Transverse colon (tissue), 4 donors: Measurements from ENCODE around the gene MAFF. TPM values are rescaled to one million over a fixed set of nuclear protein-coding genes. Genes with fewer than 3 reads are reported as not detected.

Source experiments
- DNase-seq: peaks from one replicate; pipeline ENCODE4 v3.0.0-alpha.2; 2019
- H3K27ac ChIP-seq, 4 donors: fragments of 200-600 bp; sonication (generic); 2 replicates each; pipeline ENCODE4 v1.5.1; 2016 to 2018; ENCODE audit warnings: inconsistent platforms in 4 of 4
- H3K27me3 ChIP-seq: fragments of 200-600 bp; sonication (generic); 2 replicates; pipeline ENCODE4 v1.5.1; 2017; ENCODE audit warnings: inconsistent platforms
- H3K36me3 ChIP-seq, 4 donors: fragments of 200-600 bp; sonication (generic); 2 replicates each; pipeline ENCODE4 v1.5.1; 2017 to 2019; ENCODE audit warnings: inconsistent platforms in 4 of 4
- H3K4me1 ChIP-seq, 4 donors: fragments of 200-600 bp; sonication (generic); 2 replicates each; pipeline ENCODE4 v1.5.1; 2017 to 2020; ENCODE audit warnings: inconsistent platforms in 4 of 4
- H3K4me3 ChIP-seq, 4 donors: fragments of 200-600 bp; sonication (generic); 1 replicate in 1 of 4; 2 replicates in 3 of 4; pipeline versions ENCODE4 v1.5.1 to v1.6.1; 2017 to 2019; ENCODE audit warnings: inconsistent platforms in 4 of 4
- H3K9me3 ChIP-seq, 2 donors: fragments of 200-600 bp; sonication (generic); 2 replicates each; pipeline ENCODE4 v1.5.1; 2017 to 2019; ENCODE audit warnings: inconsistent platforms in 2 of 2
- EP300 ChIP-seq: sonication (generic); formaldehyde crosslinking; IDR thresholded peaks from one replicate; pipeline ENCODE4 v1.6.1; 2017; ENCODE audit warnings: antibody characterized with exemption, low read depth
- POLR2A ChIP-seq: fragments of 450-650 bp; IDR thresholded peaks from one replicate; pipeline ENCODE4 v1.6.1; 2016; ENCODE audit warnings: antibody characterized with exemption, mild to moderate bottlenecking, moderate library complexity
- POLR2AphosphoS5 ChIP-seq, 3 donors: sonication (generic); formaldehyde crosslinking; IDR thresholded peaks; one replicate each; pipeline ENCODE4 v1.6.1; 2016; ENCODE audit warnings: antibody characterized with exemption in 3 of 3
- WGBS, 2 donors: methylation state at CpG; one replicate each; pipeline ENCODE4 v1.1.5; 2018; ENCODE audit warnings: low coverage in 1 of 2; 5-methylcytosine and 5-hydroxymethylcytosine counted together
- in situ Hi-C, 4 donors: fragments of 200-750 bp; cut with MboI; loops; one replicate each; pipeline versions ENCODE4 v1.15.0 to v1.15.1; 2017; ENCODE audit warnings: low sequenced_read_pairs in 3 of 4, low pct_ligation_motif_present in 1 of 4, low pct_unique_long_range_greater_than_20kb in 1 of 4
- intact Hi-C: fragments of 100-400 bp; cut with DNase I; formaldehyde crosslinking; loops from one replicate; pipeline ENCODE4 v1.15.1; 2023; ENCODE audit warnings: low total_unique reads
- total RNA-seq, 4 donors: library from RNA; depleted of rRNA; stranded (reverse); fragments of >200 nt; gene quantifications; one replicate each; pipeline ENCODE4 v1.1.0, GENCODE V29; 2016
- TF ChIP-seq, protein P1 (sequence below), 5 experiments: fragments of 200-600 bp in 3 of 5; fragments of 450-650 bp in 2 of 5; sonication (generic) in 3 of 5; IDR thresholded peaks; 1 replicate in 2 of 5; 2 replicates in 3 of 5; pipeline ENCODE4 v1.5.1; 2016 to 2017; ENCODE audit warnings: antibody characterized with exemption in 5 of 5, inconsistent platforms in 3 of 5, mild to moderate bottlenecking in 2 of 5, moderate library complexity in 1 of 5

Gene MAFF
- total RNA-seq, 4 donors from 2014 or later = 3.8 to 30.3 (median 22.0) TPM

DNA sequence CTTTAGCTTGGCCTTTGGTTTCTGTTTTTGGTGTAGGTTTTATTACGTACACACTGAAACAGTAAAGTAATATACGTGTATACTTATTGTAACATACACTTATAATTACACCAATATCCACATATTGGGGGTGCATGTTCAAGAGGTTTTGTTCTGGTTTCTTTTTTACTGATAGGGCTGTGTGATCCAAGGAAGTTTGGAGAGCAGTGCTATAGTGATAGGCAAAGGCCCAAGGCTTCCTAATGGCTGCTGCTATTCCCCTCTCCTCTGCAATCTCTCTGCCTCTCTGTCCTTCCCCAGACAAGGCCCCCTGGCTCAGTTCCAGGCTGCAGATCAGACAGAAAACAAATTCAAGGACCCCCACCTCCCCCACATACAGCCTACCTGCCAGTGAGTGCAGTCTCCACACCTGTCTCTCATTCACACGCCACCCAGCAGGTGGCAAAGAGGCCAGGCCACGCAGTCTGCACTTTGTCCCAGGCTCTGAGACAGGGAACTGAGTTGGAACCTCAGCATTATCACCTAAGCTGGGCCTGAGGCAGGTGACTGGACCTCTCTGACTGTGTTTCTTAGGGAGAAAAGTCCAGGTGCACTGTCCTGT, 56.0 kb downstream of the MAFF start:
- peak overlapping the region in 2 of 4 donors; percentile 3 to 38 for H3K4me3 ChIP-seq
- peaks cover 27 to 63% (median 56%) of the 10 kb centered on the region in 4 donors for H3K4me1 ChIP-seq
- TF ChIP-seq EP300 = no peak
- TF ChIP-seq, protein P1, sequence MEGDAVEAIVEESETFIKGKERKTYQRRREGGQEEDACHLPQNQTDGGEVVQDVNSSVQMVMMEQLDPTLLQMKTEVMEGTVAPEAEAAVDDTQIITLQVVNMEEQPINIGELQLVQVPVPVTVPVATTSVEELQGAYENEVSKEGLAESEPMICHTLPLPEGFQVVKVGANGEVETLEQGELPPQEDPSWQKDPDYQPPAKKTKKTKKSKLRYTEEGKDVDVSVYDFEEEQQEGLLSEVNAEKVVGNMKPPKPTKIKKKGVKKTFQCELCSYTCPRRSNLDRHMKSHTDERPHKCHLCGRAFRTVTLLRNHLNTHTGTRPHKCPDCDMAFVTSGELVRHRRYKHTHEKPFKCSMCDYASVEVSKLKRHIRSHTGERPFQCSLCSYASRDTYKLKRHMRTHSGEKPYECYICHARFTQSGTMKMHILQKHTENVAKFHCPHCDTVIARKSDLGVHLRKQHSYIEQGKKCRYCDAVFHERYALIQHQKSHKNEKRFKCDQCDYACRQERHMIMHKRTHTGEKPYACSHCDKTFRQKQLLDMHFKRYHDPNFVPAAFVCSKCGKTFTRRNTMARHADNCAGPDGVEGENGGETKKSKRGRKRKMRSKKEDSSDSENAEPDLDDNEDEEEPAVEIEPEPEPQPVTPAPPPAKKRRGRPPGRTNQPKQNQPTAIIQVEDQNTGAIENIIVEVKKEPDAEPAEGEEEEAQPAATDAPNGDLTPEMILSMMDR (IDR thresholded peaks at IDR 0.05) = peak in 4 of 5 experiments; percentile 23 to 66 (median 36)
- no peaks in the 10 kb centered on the region for H3K27me3 ChIP-seq
- 31 to 50% methylated on average over 2 to 4 of the region's 4 CpGs for WGBS, 2 donors
- in situ Hi-C loops (no loop called here), intact Hi-C loops (no loop called here)
- H3K9me3 ChIP-seq = no peaks in the 10 kb centered on the region
- peak overlapping the region; percentile 80 to 88 (median 88) for H3K27ac ChIP-seq
- H3K36me3 ChIP-seq = no peaks in the 10 kb centered on the region
- DNase-seq = peak; percentile 66

DNA sequence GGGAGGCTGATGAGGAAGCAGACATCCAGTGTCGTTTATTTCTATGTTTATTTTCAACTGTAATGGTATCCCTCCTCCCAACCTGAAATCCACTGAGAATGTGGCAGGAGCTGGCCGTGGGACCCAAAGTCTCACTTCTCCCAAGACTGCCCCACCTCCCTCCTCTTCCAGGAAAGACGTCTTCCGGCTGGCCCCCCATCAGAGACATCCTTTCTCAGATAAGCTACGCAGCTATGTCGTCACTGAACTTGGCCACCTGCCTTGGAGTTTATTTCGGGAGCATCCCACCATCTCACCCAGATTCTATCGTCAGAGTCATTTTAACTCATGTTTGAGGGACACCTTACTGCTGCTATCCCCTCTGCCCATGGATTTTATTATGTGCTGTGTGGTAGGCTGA, 57.1 kb downstream of the MAFF start:
- intact Hi-C loops = no loop called here
- Histone ChIP-seq H3K4me3 (no peak overlapping the region), H3K36me3 (no peaks in the 10 kb centered on the region), H3K27ac (peak overlapping the region; percentile 80 to 88 (median 88)), H3K9me3 (no peaks in the 10 kb centered on the region), H3K27me3 (no peaks in the 10 kb centered on the region), H3K4me1 (peaks cover 27 to 63% (median 57%) of the 10 kb centered on the region in 4 donors)
- in situ Hi-C loops = no loop called here
- no peak for DNase-seq
- TF ChIP-seq POLR2AphosphoS5 (IDR thresholded peaks at IDR 0.05) (no peak), POLR2A (no peak), EP300 (no peak)
- TF ChIP-seq, protein P1 (IDR thresholded peaks at IDR 0.05) = no peak
- 30 to 63% methylated on average over 4 to 8 of the region's 8 CpGs for WGBS, 2 donors

DNA sequence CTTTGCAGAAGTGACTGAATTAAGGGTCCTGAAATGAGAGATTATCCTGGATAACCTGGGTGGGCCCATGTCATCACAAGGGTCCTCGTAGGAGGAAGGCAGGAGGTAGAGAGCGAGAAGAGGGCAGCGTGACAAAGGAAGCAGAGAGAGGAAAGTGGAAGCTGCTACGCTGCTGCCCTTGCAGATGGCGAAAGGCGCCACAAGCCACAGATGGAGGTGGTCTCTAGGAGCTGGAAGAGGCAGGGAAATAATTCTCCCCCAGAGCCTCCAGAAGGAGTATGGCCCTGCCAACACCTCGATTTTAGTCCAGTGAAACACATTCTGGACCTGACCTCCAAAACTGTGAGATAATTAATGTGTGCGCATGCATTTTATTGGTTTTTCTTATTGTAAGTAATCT, 57.6 kb downstream of the MAFF start:
- intact Hi-C loops (no loop called here), in situ Hi-C loops (no loop called here)
- DNase-seq = no peak
- peaks cover 27 to 63% (median 57%) of the 10 kb centered on the region in 4 donors for H3K4me1 ChIP-seq
- H3K27me3 ChIP-seq = no peaks in the 10 kb centered on the region
- TF ChIP-seq POLR2AphosphoS5 (IDR thresholded peaks at IDR 0.05) (no peak), EP300 (no peak), POLR2A (no peak)
- TF ChIP-seq, protein P1 (IDR thresholded peaks at IDR 0.05) = no peak
- no peak overlapping the region for H3K4me3 ChIP-seq
- no peaks in the 10 kb centered on the region for H3K36me3 ChIP-seq
- H3K27ac ChIP-seq = peak overlapping the region; percentile 80 to 88 (median 88)
- no peaks in the 10 kb centered on the region for H3K9me3 ChIP-seq
- WGBS, 2 donors = 80 to 81% methylated on average over 4 to 8 of the region's 8 CpGs

DNA sequence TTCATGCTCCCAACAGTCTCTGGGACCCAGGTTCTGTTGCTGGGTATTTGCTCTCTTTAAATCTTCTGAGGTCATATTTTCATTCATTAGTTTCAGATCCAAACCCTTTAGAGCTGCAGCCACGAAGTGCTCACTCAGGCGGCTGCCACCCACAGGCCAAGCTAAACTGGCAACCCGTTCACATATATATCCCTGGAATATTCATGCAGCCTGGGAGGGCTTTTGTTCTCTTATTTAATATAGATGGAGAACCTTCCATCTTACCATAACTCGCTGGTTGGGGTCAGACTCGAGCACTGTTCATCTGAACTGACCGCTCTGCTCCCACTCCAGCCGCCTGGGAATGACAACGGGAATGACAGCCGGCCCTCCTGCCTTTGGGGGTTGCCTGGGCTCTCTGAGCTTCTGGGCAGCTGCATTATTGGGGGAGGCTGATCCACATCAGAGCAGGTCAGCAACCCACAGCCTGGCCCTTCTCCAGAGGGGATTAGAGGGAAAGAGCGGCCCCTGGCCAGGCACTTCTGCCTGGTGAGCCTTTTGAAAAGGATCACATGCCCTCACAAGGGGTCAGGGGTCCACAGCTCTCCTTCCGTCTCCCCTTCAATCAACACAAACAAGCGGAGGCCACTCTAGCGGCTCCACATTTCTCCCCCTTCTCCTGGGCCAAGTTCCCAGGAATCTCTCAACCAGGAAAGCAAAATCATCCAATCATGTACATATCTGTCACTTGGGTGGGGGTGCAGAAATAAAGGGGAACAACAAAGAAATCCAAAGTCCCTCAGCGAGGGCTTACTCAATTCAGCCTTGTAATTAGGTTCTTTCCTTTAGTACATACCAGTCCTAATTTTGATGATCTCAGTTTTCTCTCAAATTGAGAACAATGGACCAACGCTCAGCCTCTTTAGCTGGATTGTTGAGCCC, 59.2 kb downstream of the MAFF start:
- in situ Hi-C loops (loop anchor here in 2 of 4 donors (10.0 kb wide), 1 partner anchor 94 kb away; no protein-coding TSS in a partner anchor), intact Hi-C loops (loop anchor here (5.0 kb wide), 1 partner anchor 56 kb away; the partner anchor contains the start of gene CSNK1E)
- no peak overlapping the region for H3K4me3 ChIP-seq
- WGBS, 2 donors = 60 to 76% methylated on average over 5 to 15 of the region's 15 CpGs
- H3K36me3 ChIP-seq = no peaks in the 10 kb centered on the region
- H3K4me1 ChIP-seq = peaks cover 29 to 67% (median 60%) of the 10 kb centered on the region in 4 donors
- no peaks in the 10 kb centered on the region for H3K27me3 ChIP-seq
- H3K27ac ChIP-seq = peak overlapping the region; percentile 80 to 88 (median 88)
- H3K9me3 ChIP-seq = no peaks in the 10 kb centered on the region
- TF ChIP-seq, protein P1 (IDR thresholded peaks at IDR 0.05) = peak in 1 of 5 experiments; percentile 5
- TF ChIP-seq EP300 = no peak
- DNase-seq = no peak
